ENCODE measurements around the gene ABCG1.

Gene ABCG1

DNA sequence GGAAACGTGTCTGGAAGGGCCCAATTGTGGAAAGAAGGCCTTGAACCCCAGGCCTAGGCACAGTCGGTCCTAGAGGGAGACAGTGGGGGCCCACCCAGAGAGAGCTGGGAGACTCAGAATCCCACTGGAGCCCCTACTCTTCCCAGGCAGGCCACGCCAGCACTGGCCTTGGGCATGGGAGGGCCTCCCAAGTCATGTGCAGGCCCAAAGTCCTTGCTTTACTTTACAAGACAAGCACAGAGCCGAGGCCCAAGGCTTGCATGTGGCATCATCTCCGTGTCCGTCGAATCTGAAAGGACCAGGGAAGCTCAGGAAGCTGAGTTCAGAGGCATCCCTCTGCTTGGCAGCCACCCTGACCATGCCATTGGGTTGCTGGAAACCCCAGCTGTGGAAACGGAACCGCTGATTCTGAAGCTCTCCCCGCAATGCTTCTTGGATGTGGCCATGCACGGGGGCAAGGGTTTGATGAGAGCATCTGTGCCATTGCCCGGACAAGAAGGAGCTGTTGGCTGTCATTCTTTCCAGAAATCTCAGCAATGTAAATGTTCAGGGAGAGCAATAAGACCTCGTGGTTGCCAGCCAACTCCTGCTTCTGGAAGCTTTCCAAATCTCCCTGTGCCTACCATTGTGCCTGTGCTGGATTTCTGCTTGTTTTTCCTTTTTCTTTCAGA is 32.8 kb downstream of the ABCG1 start:
- Histone ChIP-seq H3K4me1 (ENCODE audit: insufficient read depth, poor library complexity, severe bottlenecking) (no peaks in the 10 kb centered on the region), H3K36me3 (ENCODE audit: low read depth) (no peaks in the 10 kb centered on the region), H3K4me3 (ENCODE audit: severe bottlenecking) (no peak overlapping the region), H3K9me3 (ENCODE audit: severe bottlenecking) (no peaks in the 10 kb centered on the region), H3K27ac (ENCODE audit: poor library complexity, severe bottlenecking) (no peak overlapping the region), H3K27me3 (ENCODE audit: insufficient read depth, poor library complexity, severe bottlenecking) (no peaks in the 10 kb centered on the region)
- TF ChIP-seq, protein P1, sequence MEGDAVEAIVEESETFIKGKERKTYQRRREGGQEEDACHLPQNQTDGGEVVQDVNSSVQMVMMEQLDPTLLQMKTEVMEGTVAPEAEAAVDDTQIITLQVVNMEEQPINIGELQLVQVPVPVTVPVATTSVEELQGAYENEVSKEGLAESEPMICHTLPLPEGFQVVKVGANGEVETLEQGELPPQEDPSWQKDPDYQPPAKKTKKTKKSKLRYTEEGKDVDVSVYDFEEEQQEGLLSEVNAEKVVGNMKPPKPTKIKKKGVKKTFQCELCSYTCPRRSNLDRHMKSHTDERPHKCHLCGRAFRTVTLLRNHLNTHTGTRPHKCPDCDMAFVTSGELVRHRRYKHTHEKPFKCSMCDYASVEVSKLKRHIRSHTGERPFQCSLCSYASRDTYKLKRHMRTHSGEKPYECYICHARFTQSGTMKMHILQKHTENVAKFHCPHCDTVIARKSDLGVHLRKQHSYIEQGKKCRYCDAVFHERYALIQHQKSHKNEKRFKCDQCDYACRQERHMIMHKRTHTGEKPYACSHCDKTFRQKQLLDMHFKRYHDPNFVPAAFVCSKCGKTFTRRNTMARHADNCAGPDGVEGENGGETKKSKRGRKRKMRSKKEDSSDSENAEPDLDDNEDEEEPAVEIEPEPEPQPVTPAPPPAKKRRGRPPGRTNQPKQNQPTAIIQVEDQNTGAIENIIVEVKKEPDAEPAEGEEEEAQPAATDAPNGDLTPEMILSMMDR (IDR thresholded peaks at IDR 0.05; ENCODE audit: poor library complexity, severe bottlenecking) = no peak
- DNase-seq (ENCODE audit: low spot score) (no peak), ATAC-seq (ENCODE audit: low read depth) (no peak)

DNA sequence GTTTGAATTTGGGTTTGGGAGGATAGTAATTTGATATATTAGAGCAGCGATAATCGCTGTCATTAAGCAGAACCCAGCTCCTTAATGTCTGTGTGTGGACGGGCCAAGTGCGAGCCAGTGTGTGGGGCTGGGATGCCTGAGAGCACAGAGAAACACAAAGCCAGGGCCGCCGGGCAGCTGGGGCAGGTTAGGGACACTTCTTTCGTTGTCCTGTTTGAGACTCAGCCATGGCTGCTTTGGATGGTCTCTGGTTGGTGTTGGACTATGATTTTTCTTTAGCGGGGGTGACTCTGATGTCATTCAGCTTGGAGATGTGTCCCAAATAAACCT is 33.4 kb downstream of the ABCG1 start:
- Histone ChIP-seq H3K27me3 (ENCODE audit: insufficient read depth, poor library complexity, severe bottlenecking) (no peaks in the 10 kb centered on the region), H3K4me1 (ENCODE audit: insufficient read depth, poor library complexity, severe bottlenecking) (no peaks in the 10 kb centered on the region), H3K9me3 (ENCODE audit: severe bottlenecking) (no peaks in the 10 kb centered on the region), H3K36me3 (ENCODE audit: low read depth) (no peaks in the 10 kb centered on the region), H3K4me3 (ENCODE audit: severe bottlenecking) (no peak overlapping the region), H3K27ac (ENCODE audit: poor library complexity, severe bottlenecking) (no peak overlapping the region)
- ATAC-seq (ENCODE audit: low read depth) (no peak), DNase-seq (ENCODE audit: low spot score) (no peak)
- TF ChIP-seq, protein P1 (IDR thresholded peaks at IDR 0.05; ENCODE audit: poor library complexity, severe bottlenecking) = no peak

DNA sequence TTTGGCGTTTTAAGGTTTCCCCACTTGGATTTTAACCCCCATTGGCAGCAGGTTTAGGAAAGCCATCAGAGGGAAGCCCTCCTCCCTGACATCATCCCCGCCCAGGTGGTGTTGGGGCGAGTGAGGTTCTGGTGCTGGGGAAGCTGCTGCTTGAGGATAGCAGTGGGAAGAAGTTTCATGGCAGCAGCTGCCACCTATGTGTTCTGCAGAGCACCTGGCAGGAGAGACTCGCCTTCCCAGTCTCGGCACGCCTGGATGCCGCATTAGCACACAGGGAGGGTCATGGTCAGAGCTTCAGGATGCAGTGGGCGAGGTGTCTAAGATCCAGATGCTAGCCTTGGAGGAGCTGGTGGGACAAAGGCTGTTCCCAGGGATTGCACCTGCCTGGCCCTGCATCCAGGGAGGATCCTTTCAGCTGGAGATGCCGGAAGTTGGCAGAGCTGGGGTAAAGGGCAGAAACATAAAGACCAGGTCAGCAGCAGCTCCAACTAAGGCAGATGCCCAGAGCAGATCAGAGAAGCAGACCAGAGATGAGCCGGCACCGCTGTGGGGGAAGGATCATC is 33.9 kb downstream of the ABCG1 start:
- DNase-seq (ENCODE audit: low spot score) = no peak
- no peak for ATAC-seq (ENCODE audit: low read depth)

DNA sequence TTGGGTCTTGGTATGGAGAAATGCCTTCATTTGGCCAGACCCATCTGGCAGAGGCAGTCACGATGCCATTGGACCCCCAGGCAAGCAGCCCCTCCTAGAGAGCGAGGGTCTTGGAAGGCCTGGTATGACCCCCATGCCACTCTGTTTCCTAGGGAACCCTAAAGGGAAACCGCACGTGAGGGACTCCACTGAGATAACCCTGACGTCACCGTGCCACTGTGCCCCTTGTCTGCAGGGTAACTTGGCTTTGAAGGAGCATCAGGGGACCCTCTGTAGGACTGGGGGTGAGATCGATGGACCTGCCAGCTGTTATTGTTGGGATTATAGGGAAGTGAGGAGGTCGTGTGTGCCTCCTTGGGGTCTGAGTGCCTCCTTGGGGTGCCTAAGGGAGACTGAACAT is 34.5 kb downstream of the ABCG1 start:
- Histone ChIP-seq H3K27ac (ENCODE audit: poor library complexity, severe bottlenecking) (no peak overlapping the region), H3K27me3 (ENCODE audit: insufficient read depth, poor library complexity, severe bottlenecking) (no peaks in the 10 kb centered on the region), H3K9me3 (ENCODE audit: severe bottlenecking) (no peaks in the 10 kb centered on the region), H3K36me3 (ENCODE audit: low read depth) (no peaks in the 10 kb centered on the region), H3K4me3 (ENCODE audit: severe bottlenecking) (no peak overlapping the region), H3K4me1 (ENCODE audit: insufficient read depth, poor library complexity, severe bottlenecking) (no peaks in the 10 kb centered on the region)
- no peak for DNase-seq (ENCODE audit: low spot score)
- no peak for ATAC-seq (ENCODE audit: low read depth)
- TF ChIP-seq, protein P1 (IDR thresholded peaks at IDR 0.05; ENCODE audit: poor library complexity, severe bottlenecking) = no peak

More for the DNA sequence above, 33.9 kb downstream of the ABCG1 start:
- Histone ChIP-seq H3K27ac (ENCODE audit: poor library complexity, severe bottlenecking) (no peak overlapping the region), H3K9me3 (ENCODE audit: severe bottlenecking) (no peaks in the 10 kb centered on the region), H3K4me1 (ENCODE audit: insufficient read depth, poor library complexity, severe bottlenecking) (no peaks in the 10 kb centered on the region), H3K27me3 (ENCODE audit: insufficient read depth, poor library complexity, severe bottlenecking) (no peaks in the 10 kb centered on the region), H3K4me3 (ENCODE audit: severe bottlenecking) (no peak overlapping the region), H3K36me3 (ENCODE audit: low read depth) (no peaks in the 10 kb centered on the region)
- TF ChIP-seq, protein P1 (IDR thresholded peaks at IDR 0.05; ENCODE audit: poor library complexity, severe bottlenecking) = no peak

DNA sequence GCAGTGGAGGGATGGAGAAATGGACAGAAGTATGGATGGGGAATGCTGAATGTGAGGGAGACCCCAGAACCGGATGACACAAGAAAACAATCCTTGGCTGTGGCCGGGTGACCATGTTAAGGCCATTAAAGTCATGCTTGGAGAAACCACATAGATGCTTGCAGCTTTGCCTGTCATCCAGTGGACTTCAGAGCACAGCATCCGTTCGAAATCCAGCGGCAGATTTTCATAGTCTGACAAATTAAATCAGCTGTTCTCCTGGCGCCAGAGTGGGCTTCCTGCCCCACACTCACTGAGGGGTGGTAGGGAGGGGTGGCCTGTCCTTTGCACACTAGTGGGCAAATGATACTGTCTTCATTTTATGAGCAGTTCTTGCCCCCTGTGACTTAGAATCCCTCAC is 35.1 kb downstream of the ABCG1 start:
- Histone ChIP-seq H3K27me3 (ENCODE audit: insufficient read depth, poor library complexity, severe bottlenecking) (no peaks in the 10 kb centered on the region), H3K36me3 (ENCODE audit: low read depth) (no peaks in the 10 kb centered on the region), H3K4me3 (ENCODE audit: severe bottlenecking) (no peak overlapping the region), H3K4me1 (ENCODE audit: insufficient read depth, poor library complexity, severe bottlenecking) (no peaks in the 10 kb centered on the region), H3K9me3 (ENCODE audit: severe bottlenecking) (no peaks in the 10 kb centered on the region), H3K27ac (ENCODE audit: poor library complexity, severe bottlenecking) (no peak overlapping the region)
- DNase-seq (ENCODE audit: low spot score) (no peak), ATAC-seq (ENCODE audit: low read depth) (no peak)
- TF ChIP-seq, protein P1 (IDR thresholded peaks at IDR 0.05; ENCODE audit: poor library complexity, severe bottlenecking) = no peak
